ENCODE results near the gene RNF168.
"Not testable (repeated sequence)": the region's sequence is repeated elsewhere in the genome, so short reads cannot be mapped to it uniquely, and the experiment has no call there.

Gene RNF168

DNA sequence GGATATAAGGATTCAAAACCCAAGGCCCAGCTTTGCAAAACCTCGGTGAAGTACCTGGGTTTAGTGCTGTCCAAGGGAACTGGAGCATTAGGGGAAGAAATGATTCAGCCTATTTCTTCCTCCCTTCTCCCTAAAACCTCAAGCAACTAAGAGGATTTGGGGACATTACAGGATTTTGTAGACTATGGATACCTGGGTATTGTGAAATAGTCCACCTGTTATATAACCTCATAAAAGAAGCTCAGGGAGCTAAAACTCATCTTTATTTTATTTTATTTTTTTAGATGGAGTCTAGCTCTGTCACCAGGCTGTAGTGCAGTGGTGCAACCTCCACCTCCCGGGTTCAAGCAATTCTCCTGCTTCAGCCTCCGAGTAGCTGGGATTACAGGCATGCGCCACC lies 20.3 kb upstream of the RNF168 start:
- no peaks in the 10 kb centered on the region for H3K9me3 ChIP-seq (ENCODE audit: control insufficient read depth, insufficient read depth, low read depth, low read length)

DNA sequence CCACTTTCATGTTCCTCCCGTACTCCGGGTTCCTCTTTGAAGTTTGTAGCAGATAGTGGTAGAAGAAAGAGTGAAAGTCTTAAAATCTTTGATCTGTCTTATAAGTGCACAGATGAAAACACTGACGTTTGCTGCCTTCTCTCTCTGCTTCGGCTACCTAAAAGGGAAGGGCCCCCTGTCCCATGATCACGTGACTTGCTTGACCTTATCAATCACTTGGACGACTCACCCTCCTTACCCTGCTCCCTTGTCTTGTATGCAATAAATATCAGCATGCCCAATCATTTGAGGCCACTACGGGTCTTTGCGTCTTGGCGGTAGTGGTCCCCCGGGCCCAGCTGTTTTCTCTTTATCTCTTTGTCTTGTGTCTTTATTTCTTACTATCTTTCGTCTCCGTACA lies 17.7 kb upstream of the RNF168 start:
- H3K27ac ChIP-seq (ENCODE audit: extremely low read depth, low read depth, low read length); H3K4me3 ChIP-seq (ENCODE audit: low read depth, low read length); POLR2A ChIA-PET; H3K4me1 ChIP-seq (ENCODE audit: control insufficient read depth, insufficient read depth, low read length); H3K36me3 ChIP-seq (ENCODE audit: control insufficient read depth in 2 of 2, insufficient read depth in 1 of 2, low read length in 2 of 2); H3K9me3 ChIP-seq (ENCODE audit: control insufficient read depth, insufficient read depth, low read depth, low read length): not testable (repeated sequence)
- CTCF ChIA-PET: interaction anchor here (0.9 to 4.4 kb wide), 6 partner anchors 13 to 449 kb away, joined by 3 to 18 read pairs (median 5); no protein-coding TSS in a partner anchor

More for the DNA sequence above, 20.3 kb upstream of the RNF168 start:
- POLR2A ChIA-PET: no interaction called here
- CTCF ChIA-PET: interaction anchor here (0.6 to 4.4 kb wide), 5 partner anchors 9 to 599 kb away, joined by 3 to 18 read pairs (median 5); partner anchors contain the start of gene SMCO1
- Histone ChIP-seq H3K4me1 (ENCODE audit: control insufficient read depth, insufficient read depth, low read length) (no peaks in the 10 kb centered on the region), H3K36me3 (ENCODE audit: control insufficient read depth in 2 of 2, insufficient read depth in 1 of 2, low read length in 2 of 2) (no peaks in the 10 kb centered on the region), H3K27ac (ENCODE audit: extremely low read depth, low read depth, low read length) (no peak overlapping the region), H3K4me3 (ENCODE audit: low read depth, low read length) (no peak overlapping the region)
- no peak for TF ChIP-seq ZNF302 (tag by site-specific recombination; IDR thresholded peaks at IDR 0.05; ENCODE audit: low read depth)
- TF ChIP-seq ZNF830 (tag by site-specific recombination; IDR thresholded peaks at IDR 0.05; ENCODE audit: low read depth): no peak
- TF ChIP-seq ZNF184 (tag by site-specific recombination; IDR thresholded peaks at IDR 0.05): no peak
- no peak for TF ChIP-seq ZNF521 (tag by site-specific recombination; IDR thresholded peaks at IDR 0.05)
- TF ChIP-seq, protein P1, sequence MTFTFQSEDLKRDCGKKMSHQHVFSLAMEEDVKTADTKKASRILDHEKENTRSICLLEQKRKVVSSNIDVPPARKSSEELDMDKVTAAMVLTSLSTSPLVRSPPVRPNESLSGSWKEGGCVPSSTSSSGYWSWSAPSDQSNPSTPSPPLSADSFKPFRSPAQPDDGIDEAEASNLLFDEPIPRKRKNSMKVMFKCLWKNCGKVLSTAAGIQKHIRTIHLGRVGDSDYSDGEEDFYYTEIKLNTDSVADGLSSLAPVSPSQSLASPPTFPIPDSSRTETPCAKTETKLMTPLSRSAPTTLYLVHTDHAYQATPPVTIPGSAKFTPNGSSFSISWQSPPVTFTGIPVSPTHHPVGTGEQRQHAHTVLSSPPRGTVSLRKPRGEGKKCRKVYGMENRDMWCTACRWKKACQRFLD (tag by site-specific recombination; IDR thresholded peaks at IDR 0.05): no peak

DNA sequence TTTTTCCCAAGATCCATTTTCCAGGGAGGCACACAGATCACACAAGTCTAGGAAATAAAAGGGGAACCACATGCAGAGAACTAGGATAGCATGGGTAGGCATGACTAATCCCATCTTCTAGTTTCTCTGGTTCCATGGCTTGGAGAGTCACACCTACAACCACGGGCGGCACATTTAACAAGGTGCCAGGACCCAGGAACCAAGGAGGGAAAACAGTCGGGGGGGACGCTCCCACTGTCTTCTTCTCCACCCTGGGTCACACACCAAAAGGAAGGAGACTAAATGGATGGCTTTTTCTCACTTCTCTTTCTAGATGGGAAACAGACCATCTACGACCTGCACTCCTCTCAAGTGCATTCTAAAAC lies 16.1 kb upstream of the RNF168 start:
- H3K4me1 ChIP-seq (ENCODE audit: control insufficient read depth, insufficient read depth, low read length): no peaks in the 10 kb centered on the region
- no peak for TF ChIP-seq TCF7L2 (IDR thresholded peaks at IDR 0.05; ENCODE audit: borderline replicate concordance, low read depth, low read length)
- no peak for TF ChIP-seq OSR2 (tag by site-specific recombination; IDR thresholded peaks at IDR 0.05)
- TF ChIP-seq TRIM28 (IDR thresholded peaks at IDR 0.05; ENCODE audit: borderline replicate concordance, low read length): peak; percentile 100; the same call in 1 of the 2 replicates
- no peak for TF ChIP-seq ZNF433 (tag by site-specific recombination; IDR thresholded peaks at IDR 0.05; ENCODE audit: low read depth)
- ChIA-PET POLR2A (no interaction called here), CTCF (interaction anchor here (0.6 to 1.5 kb wide), 5 partner anchors 13 to 446 kb away, joined by 3 to 5 read pairs (median 3); no protein-coding TSS in a partner anchor)
- H3K36me3 ChIP-seq (ENCODE audit: control insufficient read depth in 2 of 2, insufficient read depth in 1 of 2, low read length in 2 of 2): no peaks in the 10 kb centered on the region
- no peak overlapping the region for H3K27ac ChIP-seq (ENCODE audit: extremely low read depth, low read depth, low read length)
- H3K9me3 ChIP-seq (ENCODE audit: control insufficient read depth, insufficient read depth, low read depth, low read length): no peaks in the 10 kb centered on the region
- no peak overlapping the region for H3K4me3 ChIP-seq (ENCODE audit: low read depth, low read length)

DNA sequence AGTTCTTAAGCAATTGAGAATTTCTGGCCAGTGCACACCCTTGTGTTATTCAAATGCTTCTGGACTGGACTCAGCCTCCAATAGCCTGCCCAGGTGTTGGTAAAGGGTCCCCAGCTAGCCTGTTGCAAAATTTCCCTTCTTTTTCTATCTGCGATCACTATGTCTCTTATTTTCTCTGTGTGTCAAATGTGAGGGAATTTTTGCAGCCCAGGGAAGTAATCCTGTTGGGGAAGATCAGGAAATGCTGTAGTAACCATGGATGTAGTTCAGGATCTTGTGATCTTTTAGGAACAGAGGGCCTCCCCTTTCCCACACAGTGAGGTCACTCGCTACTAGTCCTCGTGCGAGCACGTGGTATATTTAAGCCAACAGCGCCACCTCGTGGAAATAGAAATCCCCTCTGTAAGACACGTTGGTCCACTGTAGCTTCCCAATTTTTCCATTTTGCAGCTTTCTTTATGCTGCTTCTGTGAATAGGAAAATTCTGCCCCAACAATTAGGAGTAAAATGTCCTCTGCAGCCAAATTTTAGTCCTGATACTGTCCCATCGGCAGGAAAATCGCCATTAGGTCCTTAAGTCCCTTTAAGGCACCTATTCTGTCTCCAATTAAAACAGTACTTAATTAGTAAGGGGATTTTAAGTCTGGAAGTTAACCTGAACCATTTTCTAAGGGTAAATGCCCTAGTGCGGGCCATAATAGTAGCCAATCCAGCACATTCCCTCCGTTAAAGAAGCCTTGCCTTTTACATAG lies 15.6 kb upstream of the RNF168 start:
- Histone ChIP-seq H3K9me3 (ENCODE audit: control insufficient read depth, insufficient read depth, low read depth, low read length) (no peaks in the 10 kb centered on the region), H3K4me1 (ENCODE audit: control insufficient read depth, insufficient read depth, low read length) (no peaks in the 10 kb centered on the region), H3K27ac (ENCODE audit: extremely low read depth, low read depth, low read length) (no peak overlapping the region), H3K36me3 (ENCODE audit: control insufficient read depth in 2 of 2, insufficient read depth in 1 of 2, low read length in 2 of 2) (no peaks in the 10 kb centered on the region), H3K4me3 (ENCODE audit: low read depth, low read length) (no peak overlapping the region)
- TF ChIP-seq ZFP37 (tag by site-specific recombination; IDR thresholded peaks at IDR 0.05) (peak; percentile 44; the same call in 1 of the 2 replicates), ZNF654 (tag by site-specific recombination; IDR thresholded peaks at IDR 0.05; ENCODE audit: low read depth) (peak; percentile 97), ZBTB49 (tag by site-specific recombination; IDR thresholded peaks at IDR 0.05; ENCODE audit: low read depth) (no peak), ZNF629 (tag by site-specific recombination; IDR thresholded peaks at IDR 0.05) (peak; percentile 60), ZNF335 (tag by site-specific recombination; conservative IDR thresholded peaks at IDR 0.05) (peak; percentile 54), ZNF660 (tag by site-specific recombination; IDR thresholded peaks at IDR 0.05) (peak; percentile 84), ATF2 (tag by site-specific recombination; IDR thresholded peaks at IDR 0.05; ENCODE audit: low read depth) (peak; percentile 62), ZNF600 (tag by site-specific recombination; IDR thresholded peaks at IDR 0.05) (peak; percentile 81; the same call in 1 of the 2 replicates), ZNF658 (tag by site-specific recombination; IDR thresholded peaks at IDR 0.05) (no peak)
- TF ChIP-seq, protein P2, sequence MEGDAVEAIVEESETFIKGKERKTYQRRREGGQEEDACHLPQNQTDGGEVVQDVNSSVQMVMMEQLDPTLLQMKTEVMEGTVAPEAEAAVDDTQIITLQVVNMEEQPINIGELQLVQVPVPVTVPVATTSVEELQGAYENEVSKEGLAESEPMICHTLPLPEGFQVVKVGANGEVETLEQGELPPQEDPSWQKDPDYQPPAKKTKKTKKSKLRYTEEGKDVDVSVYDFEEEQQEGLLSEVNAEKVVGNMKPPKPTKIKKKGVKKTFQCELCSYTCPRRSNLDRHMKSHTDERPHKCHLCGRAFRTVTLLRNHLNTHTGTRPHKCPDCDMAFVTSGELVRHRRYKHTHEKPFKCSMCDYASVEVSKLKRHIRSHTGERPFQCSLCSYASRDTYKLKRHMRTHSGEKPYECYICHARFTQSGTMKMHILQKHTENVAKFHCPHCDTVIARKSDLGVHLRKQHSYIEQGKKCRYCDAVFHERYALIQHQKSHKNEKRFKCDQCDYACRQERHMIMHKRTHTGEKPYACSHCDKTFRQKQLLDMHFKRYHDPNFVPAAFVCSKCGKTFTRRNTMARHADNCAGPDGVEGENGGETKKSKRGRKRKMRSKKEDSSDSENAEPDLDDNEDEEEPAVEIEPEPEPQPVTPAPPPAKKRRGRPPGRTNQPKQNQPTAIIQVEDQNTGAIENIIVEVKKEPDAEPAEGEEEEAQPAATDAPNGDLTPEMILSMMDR (tag by site-specific recombination; IDR thresholded peaks at IDR 0.05): peak; percentile 59; the same call in 1 of the 2 replicates
- ChIA-PET CTCF (interaction anchor here (0.6 to 1.5 kb wide), 18 partner anchors 12 to 657 kb away, joined by 3 to 6 read pairs (median 3); no protein-coding TSS in a partner anchor), POLR2A (interaction anchor here (3.1 kb wide), 1 partner anchor 16 kb away, joined by 10 read pairs; the partner anchor contains the start of gene RNF168)

Data from HEK293 (cell line).